ENCODE data around the gene TM9SF3.

Gene TM9SF3

GRCh38 chr10:96598846-96599245 lies 12.0 kb upstream of the TM9SF3 start:
- Histone ChIP-seq H3K27ac (ENCODE audit: low read depth, low read length) (no peak overlapping the region), H3F3A (ENCODE audit: insufficient read depth) (peaks cover 17% of the 10 kb centered on the region), H3K9ac (ENCODE audit: low read length) (no peak overlapping the region), H3K9me3 (ENCODE audit: insufficient read depth, low read length) (no peaks in the 10 kb centered on the region), H3K79me2 (ENCODE audit: insufficient read depth, low read length) (no peaks in the 10 kb centered on the region), H3K9me2 (replicated peaks; ENCODE audit: insufficient read depth, low read length) (no peaks in the 10 kb centered on the region), H3K27me3 (ENCODE audit: low read length) (no peaks in the 10 kb centered on the region), H3K4me2 (ENCODE audit: low read depth, low read length, poor library complexity, severe bottlenecking) (no peak overlapping the region), H3K4me3 (ENCODE audit: insufficient read depth, low read length, poor library complexity, severe bottlenecking) (no peak overlapping the region), H4K20me1 (ENCODE audit: low read depth, low read length) (no peaks in the 10 kb centered on the region; the same call in 1 of the 2 replicates), H3K36me3 (ENCODE audit: low read length) (peaks cover 46% of the 10 kb centered on the region), H2AFZ (ENCODE audit: low read depth, low read length, severe bottlenecking) (no peak overlapping the region)
- TF ChIP-seq EZH2phosphoT487 (conservative IDR thresholded peaks at IDR 0.05; ENCODE audit: low read length), result no peak
- TF ChIP-seq, protein P1, sequence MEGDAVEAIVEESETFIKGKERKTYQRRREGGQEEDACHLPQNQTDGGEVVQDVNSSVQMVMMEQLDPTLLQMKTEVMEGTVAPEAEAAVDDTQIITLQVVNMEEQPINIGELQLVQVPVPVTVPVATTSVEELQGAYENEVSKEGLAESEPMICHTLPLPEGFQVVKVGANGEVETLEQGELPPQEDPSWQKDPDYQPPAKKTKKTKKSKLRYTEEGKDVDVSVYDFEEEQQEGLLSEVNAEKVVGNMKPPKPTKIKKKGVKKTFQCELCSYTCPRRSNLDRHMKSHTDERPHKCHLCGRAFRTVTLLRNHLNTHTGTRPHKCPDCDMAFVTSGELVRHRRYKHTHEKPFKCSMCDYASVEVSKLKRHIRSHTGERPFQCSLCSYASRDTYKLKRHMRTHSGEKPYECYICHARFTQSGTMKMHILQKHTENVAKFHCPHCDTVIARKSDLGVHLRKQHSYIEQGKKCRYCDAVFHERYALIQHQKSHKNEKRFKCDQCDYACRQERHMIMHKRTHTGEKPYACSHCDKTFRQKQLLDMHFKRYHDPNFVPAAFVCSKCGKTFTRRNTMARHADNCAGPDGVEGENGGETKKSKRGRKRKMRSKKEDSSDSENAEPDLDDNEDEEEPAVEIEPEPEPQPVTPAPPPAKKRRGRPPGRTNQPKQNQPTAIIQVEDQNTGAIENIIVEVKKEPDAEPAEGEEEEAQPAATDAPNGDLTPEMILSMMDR (IDR thresholded peaks at IDR 0.05; ENCODE audit: insufficient read depth, low read length, poor library complexity, severe bottlenecking), result no peak

- Histone ChIP-seq H3K36me3 (ENCODE audit: low read length) (peaks cover 55% of the 10 kb centered on the region), H3K9me3 (ENCODE audit: insufficient read depth, low read length) (no peaks in the 10 kb centered on the region), H3K4me2 (ENCODE audit: low read depth, low read length, poor library complexity, severe bottlenecking) (no peak overlapping the region), H3K9me2 (replicated peaks; ENCODE audit: insufficient read depth, low read length) (no peaks in the 10 kb centered on the region), H3K9ac (ENCODE audit: low read length) (no peak overlapping the region), H3K4me3 (ENCODE audit: insufficient read depth, low read length, poor library complexity, severe bottlenecking) (no peak overlapping the region), H4K20me1 (ENCODE audit: low read depth, low read length) (no peaks in the 10 kb centered on the region; the same call in 1 of the 2 replicates), H3K27ac (ENCODE audit: low read depth, low read length) (no peak overlapping the region), H3K27me3 (ENCODE audit: low read length) (no peaks in the 10 kb centered on the region), H3K79me2 (ENCODE audit: insufficient read depth, low read length) (no peaks in the 10 kb centered on the region), H3F3A (ENCODE audit: insufficient read depth) (peaks cover 37% of the 10 kb centered on the region), H2AFZ (ENCODE audit: low read depth, low read length, severe bottlenecking) (no peak overlapping the region)
- TF ChIP-seq, protein P1 (IDR thresholded peaks at IDR 0.05; ENCODE audit: insufficient read depth, low read length, poor library complexity, severe bottlenecking), result no peak
- no peak for TF ChIP-seq EZH2phosphoT487 (conservative IDR thresholded peaks at IDR 0.05; ENCODE audit: low read length)
Observed at GRCh38 chr10:96596422-96597407, 9.9 kb upstream of the TM9SF3 start.

DNA sequence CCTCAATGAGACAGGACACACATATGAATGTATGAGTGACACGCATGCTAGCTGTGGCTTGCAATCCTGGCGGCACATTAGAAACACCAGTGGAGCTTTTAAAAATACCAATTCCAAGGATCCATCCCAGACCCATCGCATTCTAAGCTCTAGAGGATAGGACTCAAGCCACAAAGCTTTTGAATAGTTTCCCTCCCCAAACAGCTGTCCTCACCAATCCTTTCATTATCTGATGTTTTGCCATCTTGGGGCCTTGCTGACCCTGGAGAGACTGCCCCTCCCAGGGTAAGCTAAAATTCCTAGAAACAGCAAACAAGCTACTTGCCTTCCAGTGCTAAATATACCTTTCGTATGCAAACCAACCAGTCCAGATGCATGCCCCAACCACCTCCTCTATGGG lies 8.9 kb upstream of the TM9SF3 start:
- Histone ChIP-seq H3K36me3 (ENCODE audit: low read length) (peaks cover 53% of the 10 kb centered on the region), H3K79me2 (ENCODE audit: insufficient read depth, low read length) (no peaks in the 10 kb centered on the region), H2AFZ (ENCODE audit: low read depth, low read length, severe bottlenecking) (no peak overlapping the region), H3K4me3 (ENCODE audit: insufficient read depth, low read length, poor library complexity, severe bottlenecking) (no peak overlapping the region), H3K27me3 (ENCODE audit: low read length) (no peaks in the 10 kb centered on the region), H4K20me1 (ENCODE audit: low read depth, low read length) (no peaks in the 10 kb centered on the region; the same call in 1 of the 2 replicates), H3K9me2 (replicated peaks; ENCODE audit: insufficient read depth, low read length) (no peaks in the 10 kb centered on the region), H3F3A (ENCODE audit: insufficient read depth) (peaks cover 46% of the 10 kb centered on the region), H3K9me3 (ENCODE audit: insufficient read depth, low read length) (no peaks in the 10 kb centered on the region), H3K9ac (ENCODE audit: low read length) (no peak overlapping the region), H3K27ac (ENCODE audit: low read depth, low read length) (no peak overlapping the region), H3K4me2 (ENCODE audit: low read depth, low read length, poor library complexity, severe bottlenecking) (no peak overlapping the region)
- no peak for TF ChIP-seq EZH2phosphoT487 (conservative IDR thresholded peaks at IDR 0.05; ENCODE audit: low read length)
- TF ChIP-seq, protein P1 (IDR thresholded peaks at IDR 0.05; ENCODE audit: insufficient read depth, low read length, poor library complexity, severe bottlenecking), result no peak
